ENCODE results near the gene FERMT2.

FERMT2 gene, protein sequence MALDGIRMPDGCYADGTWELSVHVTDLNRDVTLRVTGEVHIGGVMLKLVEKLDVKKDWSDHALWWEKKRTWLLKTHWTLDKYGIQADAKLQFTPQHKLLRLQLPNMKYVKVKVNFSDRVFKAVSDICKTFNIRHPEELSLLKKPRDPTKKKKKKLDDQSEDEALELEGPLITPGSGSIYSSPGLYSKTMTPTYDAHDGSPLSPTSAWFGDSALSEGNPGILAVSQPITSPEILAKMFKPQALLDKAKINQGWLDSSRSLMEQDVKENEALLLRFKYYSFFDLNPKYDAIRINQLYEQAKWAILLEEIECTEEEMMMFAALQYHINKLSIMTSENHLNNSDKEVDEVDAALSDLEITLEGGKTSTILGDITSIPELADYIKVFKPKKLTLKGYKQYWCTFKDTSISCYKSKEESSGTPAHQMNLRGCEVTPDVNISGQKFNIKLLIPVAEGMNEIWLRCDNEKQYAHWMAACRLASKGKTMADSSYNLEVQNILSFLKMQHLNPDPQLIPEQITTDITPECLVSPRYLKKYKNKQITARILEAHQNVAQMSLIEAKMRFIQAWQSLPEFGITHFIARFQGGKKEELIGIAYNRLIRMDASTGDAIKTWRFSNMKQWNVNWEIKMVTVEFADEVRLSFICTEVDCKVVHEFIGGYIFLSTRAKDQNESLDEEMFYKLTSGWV

DNA sequence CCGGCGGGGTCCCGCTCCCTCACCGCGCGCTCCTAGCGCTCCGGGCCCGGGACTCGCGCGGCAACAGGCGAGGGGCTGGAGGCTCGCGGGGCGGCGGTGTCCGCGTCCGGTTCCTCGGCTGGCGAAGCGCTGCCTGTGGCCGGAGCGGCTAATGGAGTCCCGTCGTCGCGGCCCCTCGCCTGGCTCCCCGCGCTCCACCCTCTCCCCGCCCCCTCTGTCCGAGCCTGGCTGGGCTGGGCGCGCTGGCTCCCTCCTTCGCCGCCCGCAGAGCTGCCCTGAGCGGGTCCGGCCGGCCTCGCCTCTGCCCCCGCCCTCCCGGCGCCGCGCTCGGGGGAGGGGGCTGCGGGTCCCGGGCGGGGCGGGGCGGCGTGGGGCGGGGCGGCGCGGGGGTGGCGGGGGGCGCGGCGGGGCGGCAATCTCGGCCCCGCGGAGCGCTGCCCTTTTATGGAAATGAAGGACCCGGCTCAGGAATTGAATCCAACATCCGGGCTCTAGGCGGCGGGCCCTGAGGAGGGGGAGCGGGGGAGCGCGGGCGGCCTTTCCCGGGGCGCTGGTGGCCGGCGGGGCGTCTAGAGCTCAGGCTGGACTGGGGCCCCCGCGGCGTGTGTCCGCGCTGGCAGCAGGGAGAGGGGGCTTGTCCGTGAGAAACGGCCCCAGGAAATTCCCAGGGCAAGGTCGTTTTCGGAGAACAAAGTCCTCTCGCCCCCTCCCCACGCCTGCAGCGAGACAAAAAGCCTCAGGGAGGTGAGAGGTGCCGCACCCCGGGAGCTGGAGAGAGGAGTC lies at the start of gene FERMT2:
FERMT2 (minus strand) TSS at position 153 of the 783 bp plus-strand sequence. CDS start 482 bp downstream, outside the sequence.
- DNase-seq (ENCODE audit: low read depth, low spot score) = no peak

DNA sequence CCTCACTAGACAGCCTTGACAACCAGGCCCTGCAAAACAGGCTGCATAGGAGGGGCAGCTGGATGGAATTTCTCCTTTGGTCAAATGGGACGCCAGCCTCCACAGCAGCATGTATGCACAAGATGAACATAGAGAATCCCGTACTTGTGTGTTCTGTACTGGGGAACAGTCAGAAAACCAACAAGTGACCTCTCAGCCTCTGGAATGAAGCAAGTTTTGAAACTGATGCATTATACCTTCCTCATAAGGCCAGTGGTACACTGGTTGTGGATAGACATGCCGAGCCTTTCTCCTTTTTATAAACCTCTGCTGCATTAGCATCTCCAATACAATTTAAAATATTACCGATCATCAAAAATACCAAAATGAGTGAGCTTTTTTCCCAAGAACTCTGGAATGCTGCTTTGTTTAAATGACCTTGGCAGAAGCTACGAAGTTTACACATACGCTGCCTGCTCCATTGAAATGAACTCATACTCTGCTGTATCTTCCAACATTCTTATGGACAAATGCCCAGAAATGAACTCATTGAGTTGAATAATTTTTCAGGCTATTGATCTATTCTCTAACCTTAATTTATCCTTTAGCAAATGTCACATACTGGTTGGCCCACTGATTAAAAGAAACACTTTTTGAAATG lies 47.6 kb upstream of the FERMT2 start:
- no peak for DNase-seq (ENCODE audit: low read depth, low spot score)

DNA sequence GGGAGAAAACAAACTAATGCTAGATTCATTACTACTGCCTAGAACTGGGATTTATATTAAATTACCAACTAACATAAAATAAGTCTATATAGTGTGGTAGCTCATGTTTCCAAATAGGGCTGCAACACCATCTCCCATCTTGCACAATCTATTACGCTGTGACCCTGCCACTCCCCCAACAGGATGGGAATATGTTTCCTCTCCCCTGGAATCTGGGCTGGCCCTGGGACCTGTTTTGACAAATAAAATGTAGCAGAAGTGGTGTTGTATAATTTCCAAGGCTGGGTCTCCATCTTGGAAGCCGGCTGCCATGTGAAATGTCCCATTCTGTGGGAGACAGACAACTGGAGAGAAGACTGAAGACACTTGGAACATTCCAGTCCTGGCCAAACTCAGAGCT lies 45.6 kb upstream of the FERMT2 start:
- no peak for DNase-seq (ENCODE audit: low read depth, low spot score)

DNA sequence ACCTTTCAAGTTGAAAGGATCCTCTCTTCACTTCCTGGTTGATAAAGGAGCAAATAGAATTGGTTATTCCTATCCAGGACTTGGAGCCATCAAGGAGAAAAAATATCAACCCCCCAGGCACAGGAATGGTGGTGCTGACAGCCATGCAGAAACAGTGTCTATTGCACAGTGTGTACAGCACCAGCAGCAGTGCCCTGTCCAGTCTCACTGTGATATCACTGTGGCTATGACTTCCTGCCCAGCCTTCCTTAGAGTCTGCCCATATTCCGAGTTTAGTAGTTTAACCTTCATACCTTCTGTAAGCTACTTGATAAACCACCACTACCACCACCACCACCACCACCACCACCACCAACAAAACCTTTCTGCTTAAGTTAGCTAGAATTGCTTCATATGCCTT lies 45.1 kb upstream of the FERMT2 start:
- no peak for DNase-seq (ENCODE audit: low read depth, low spot score)

DNA sequence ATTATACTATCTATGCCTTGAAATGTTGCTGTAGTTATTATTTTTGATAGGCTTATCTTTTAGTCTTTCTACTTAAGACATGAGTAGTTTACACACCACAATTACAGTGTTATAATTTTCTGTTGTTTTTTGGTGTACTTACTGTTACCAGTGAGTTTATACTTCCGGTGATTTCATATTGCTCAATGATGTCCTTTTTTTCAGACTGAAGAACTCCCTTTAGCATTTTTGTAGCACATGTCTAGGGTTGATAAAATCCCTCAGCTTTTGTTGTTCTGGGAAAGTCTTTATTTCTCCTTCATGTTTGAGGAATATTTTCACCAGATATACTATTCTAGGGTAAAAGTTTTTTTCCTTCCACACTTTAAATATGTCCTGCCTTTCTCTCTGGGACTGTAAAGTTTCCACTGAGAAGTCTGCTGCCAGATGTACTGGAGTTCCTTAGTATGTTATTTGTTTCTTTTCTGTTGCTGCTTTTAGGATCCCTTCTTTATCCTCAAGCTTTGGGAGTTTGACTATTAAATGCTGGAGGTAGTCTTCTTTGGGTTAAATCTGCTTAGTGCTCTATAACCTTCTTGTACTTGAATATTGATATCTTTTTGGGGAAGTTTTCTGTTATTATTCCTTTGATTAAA lies 41.5 kb upstream of the FERMT2 start:
- no peak for DNase-seq (ENCODE audit: low read depth, low spot score)

DNA sequence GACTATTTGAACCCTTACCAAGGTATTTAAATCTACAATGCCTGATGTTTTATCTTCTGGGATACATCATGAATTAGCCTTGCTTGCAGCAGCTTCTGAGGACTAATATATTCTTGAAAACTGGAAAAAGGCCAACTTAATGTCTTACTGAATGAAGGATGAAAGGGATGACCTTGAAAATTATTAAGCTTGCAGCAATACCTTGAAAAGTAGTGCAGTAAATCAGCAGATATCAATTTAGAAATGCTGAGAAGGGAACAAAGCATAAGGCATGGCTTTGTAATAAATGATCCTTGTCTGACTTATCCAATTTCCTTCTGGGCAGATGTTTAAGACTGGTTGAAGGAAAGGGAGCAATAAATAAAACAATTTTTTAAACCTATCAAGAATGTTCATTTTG lies 37.3 kb upstream of the FERMT2 start:
- DNase-seq (ENCODE audit: low read depth, low spot score) = no peak

DNA sequence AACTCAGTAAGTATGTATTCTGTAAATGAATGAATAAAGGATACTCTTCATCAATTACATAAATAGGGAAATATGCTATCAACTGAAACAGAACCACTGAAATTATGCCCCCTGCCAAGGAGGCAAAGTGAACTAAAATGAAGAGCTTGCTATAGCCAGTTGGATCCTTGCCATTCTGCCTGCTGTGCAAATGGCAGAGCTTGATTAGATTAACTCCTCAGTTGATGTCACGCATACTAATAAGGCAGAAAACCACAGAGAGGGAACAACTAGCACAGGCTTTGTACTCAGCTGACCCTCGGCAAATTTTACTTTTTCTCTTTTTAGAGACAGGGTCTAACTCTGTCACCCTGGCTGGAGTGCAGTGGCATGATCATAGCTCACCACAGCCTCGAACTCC lies 36.7 kb upstream of the FERMT2 start:
- DNase-seq (ENCODE audit: low read depth, low spot score) = no peak

DNA sequence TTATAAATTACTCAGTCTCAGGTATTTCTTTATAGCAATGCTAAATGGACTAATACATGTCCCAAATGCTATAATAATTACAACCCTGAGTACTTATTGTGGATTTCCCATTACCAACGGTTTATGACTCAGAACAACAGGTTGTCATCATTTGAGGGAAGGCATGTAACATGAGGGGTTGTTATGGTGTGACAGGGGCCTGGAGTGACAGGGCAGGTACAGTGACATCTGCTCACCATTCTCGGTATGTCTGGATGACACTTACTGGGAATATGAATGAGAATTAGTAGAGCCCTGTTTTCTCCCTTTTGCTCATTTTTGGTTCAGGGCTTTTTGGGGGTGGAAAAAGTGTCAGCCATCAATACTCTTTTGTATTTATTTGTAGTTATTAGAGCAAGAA lies 36.2 kb upstream of the FERMT2 start:
- no peak for DNase-seq (ENCODE audit: low read depth, low spot score)

DNA sequence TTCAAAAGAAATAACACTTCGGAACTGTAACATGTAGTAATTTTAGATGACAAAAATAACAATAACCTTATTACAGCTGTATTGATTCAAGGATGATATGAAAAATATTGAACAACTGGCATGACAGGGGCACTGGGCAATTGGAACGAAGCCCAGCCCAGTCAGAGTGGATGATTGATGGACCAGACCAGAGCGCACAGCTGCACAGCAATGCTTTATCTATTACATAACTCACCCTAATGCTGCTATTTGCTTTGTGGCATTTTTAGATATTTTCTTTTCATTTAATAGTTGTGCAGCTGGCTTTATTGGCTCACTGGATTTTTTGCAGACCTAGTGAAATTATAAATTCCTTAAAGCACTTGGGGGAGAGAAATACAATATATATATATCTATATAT lies 26.9 kb upstream of the FERMT2 start:
- DNase-seq (ENCODE audit: low read depth, low spot score) = no peak

DNA sequence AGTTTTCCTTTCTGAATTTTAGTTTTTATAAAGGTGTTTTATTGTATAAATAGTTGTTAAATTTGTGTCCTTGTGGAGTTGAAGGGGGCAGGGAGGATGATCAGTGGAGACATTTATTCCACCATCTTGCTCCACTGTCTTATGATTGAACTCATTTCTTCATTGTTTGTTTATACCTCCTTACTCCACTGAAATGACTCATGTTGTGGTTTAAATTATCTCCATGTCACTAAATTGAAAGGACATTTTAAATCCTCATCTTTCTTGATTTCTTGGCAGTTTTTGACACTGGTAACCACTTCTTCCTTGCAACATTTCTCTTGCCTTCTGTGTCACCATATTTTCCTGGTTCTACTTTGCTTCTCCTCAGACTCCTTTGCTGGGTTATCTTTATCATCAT lies 23.6 kb upstream of the FERMT2 start:
- no peak for DNase-seq (ENCODE audit: low read depth, low spot score)

DNA sequence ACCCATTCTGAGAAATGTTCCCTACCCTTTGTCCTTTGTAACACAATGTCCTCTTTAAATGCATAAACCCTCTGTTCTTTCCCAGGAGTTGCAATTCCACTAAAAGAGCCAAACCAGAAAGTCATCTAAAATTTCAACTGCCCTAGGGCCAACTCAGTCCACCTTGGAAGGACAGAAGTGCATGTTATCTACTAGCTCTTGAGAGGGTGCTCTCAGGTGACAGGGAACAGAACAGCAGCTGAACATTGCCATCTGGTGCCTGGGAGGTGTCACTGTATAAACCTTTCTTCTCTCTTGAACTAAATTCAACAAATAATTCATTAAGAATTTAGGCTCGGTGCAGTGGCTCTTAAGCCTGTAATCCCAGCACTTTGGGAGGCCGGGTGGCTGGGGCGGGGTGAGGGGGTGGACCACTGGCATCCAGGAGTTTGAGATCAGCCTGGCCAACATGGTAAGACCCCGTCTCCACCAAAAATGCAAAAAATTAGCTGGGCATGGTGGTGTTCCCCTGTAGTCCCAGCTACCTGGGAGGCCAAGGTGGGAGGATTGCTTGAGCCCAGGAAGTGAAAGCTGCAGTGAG lies 10.3 kb upstream of the FERMT2 start:
- no peak for DNase-seq (ENCODE audit: low read depth, low spot score)

DNA sequence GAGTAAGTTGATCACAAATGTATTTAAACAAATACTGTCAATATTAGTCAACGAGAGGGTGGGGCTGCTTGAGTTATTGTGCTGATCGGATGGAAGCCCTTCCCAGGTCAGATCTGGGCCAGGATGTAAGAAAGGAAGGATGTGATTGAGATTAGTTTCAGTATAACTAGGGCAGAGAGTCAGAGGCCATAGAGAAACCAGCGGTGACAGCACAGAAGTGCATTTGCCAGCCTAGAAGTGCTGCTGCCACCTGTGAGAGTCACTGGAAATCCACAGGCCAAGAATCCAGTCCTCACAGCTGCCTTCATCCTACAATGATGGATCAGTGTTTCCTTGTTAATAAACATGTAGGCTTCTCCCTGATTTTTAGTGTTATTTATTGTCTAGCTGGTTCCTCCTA lies 9.8 kb upstream of the FERMT2 start:
- no peak for DNase-seq (ENCODE audit: low read depth, low spot score)

DNA sequence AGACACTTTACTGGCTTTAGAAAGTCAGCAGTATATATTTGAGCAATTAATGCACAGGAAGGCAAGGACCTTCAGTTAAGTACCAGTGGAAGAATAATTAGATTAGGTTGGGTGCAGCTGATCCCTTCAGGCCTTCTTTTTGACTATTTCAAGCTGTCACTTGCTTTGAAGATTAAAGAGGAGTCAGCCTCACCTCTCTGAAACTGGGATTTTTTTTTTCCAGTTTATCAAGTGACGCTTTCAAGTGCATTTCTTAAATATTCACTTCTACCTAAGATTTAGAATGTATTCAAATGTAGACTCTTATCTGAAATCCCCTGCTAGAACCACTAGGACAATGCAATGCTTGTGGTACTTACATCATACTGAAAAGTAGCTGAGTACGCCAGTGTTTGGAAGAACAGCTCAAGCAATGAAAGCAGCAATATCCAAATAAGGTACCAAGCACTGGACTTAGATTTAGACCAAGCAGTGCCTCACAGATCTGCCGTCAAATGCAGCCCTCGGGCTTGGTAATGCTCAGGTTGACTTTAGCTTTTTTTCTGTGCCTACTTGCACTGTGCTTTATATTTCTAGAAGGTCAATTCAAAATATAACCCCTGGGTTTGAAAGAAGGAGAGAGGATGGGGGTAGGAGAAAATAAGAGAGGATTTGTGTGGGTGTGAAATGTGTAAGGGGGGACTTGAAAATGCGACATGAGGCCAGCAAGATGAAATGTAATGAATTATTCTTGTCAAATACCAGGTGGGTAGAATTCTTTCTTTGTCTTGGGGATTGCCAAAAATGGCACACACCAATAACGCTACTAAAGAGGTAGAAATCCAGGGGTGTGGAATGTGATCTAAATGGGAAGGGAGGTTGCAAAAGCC lies 3.7 kb upstream of the FERMT2 start:
- no peak for DNase-seq (ENCODE audit: low read depth, low spot score)

DNA sequence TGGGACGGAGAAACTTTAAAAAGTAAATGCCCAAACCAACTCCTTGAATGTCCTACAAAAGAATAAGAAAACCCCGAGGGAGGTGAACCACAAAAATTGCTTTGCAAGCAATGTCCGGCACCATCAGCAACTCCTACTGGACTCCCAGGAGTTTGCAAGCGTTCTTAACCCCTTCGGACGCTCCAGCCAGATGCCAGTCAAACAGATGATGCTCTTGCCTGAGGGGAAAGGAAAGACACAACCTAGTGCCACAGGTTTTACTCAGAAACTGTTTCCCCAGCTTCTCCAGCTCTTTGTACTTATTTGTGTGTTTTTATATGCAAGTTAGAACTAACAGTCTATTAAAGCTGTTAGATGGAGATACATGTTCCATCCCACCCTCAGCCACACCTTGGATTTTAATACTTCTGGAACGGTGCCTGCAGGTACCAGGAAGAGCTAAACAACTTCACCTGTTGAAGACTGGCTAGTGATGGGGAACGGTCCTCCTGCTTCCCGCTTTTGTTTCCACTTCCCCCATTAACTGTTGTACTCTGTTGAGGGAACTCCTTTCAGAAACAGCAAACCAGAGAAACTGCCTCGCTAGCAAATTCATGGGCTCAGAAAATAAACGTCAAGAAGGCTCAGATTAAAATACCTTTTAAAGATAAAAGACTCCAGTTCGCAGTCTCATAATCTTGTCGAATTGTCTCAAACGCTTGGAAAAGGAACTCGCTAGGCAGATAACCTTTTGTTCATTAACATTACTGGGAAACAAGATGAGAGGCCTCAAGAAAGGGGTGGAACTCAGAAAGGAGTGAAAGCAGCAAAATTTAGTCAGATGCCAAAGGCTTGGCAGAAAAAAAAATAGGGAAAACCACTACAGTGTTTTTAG lies 1.1 kb upstream of the FERMT2 start:
- DNase-seq (ENCODE audit: low read depth, low spot score) = no peak

DNA sequence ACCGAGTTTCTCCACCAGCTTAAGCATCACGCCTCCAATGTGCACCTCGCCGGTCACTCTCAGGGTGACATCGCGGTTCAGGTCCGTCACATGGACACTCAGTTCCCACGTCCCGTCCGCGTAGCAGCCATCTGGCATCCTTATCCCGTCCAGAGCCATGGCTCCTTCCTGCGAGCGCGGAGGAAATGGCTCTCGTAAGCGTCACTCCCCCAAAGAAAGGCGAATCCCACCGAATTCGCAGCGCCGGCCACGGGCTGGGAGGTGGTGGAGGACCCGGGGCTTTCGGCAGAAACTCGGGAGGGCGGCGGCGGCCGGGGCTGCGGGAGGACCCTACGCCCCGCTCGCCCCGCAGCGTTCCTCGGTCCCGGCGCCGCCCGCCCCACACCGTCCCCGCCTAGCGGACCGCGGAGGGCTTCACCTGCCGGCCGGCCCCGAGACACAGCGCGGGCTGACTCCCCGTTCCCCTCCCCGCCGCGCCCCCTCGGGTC lies 396 bp downstream of the FERMT2 start:
- DNase-seq (ENCODE audit: low read depth, low spot score) = no peak

DNA sequence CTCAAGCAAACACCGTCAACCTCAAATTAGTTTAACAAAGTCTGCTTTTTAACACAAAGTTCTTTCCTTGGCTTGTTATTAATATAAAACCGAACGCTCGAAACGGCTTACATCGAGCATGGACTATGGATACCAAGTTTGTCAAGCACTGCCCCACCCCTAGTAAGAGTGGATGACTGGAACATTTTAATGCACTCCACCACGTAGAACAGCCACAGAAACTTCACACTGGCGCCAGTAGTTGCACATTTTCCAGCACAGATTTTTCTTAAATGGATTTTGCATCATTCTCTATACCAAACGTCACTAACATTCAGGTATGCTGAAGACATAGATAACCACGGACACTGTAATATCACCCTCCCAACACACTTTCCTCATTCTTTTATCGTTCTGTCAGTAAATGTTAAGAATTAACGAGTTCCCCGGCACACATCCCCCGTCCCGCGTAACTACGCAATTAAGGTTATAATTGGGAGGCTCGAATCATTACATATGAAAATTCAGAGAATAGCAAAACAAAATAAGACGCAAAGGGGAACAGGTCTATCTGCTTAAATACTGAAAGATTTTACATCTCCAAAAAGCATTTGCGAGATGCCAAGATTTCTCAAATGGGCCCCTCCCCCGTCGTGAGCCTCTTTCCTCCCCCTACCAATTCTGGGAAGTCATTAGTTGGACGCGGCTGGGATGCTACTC lies 990 bp downstream of the FERMT2 start:
- DNase-seq (ENCODE audit: low read depth, low spot score) = no peak

DNA sequence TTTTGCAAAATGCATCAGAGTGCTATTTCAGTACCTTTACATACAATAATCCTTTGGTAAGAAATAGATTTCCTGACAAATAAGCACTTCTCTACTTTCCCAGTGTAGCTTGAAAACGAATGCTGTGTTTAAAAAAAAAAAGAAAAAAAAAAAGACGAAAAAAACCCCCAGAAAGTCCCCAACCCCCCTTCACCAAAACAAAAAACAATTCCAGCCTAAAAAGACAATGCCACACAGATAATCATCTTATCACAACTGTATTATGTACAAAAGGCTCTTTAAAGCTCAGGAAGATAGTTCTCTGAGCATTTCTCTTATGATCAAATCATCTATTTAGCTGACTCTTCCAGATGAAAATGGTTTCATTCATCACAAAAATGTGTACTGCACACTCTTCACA lies 1.6 kb downstream of the FERMT2 start:
- no peak for DNase-seq (ENCODE audit: low read depth, low spot score)

DNA sequence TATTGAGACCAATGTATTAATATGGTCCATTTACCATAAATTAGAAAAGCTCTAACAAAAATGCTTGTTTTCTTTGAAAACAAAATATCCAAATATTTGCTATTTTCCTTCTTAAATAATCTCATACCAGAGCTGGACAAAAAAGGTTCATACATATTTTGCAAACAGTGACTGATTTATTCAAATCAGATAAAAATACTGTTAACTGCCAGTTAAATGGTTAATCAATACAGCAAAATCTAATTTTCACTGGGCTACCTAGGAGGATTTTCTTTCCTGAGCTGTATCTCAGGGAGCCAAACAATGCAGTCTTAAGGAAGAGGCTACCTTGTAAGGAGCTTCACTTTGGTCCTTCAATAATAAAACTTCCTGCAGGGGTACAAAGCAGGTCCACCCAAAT lies 2.0 kb downstream of the FERMT2 start:
- no peak for DNase-seq (ENCODE audit: low read depth, low spot score)
